Heart left ventricle (tissue), 13 donors: ENCODE data around the gene CTDP1.

Source experiments
- CTCF ChIP-seq, 12 donors: fragments of 200-600 bp; sonication (generic) in 4 of 12; IDR thresholded peaks; one replicate each; pipeline versions ENCODE4 v1.5.0 to v1.8.0; 2018 to 2022; ENCODE audit warnings: antibody characterized with exemption in 12 of 12, mild to moderate bottlenecking in 5 of 12
- POLR2A ChIP-seq, 2 donors: fragments of 450-650 bp; IDR thresholded peaks; one replicate each; pipeline ENCODE4 v1.6.1; 2017; ENCODE audit warnings: antibody characterized with exemption in 2 of 2, mild to moderate bottlenecking in 2 of 2, moderate library complexity in 2 of 2
- donor health status: ischemic (EF 13 %, LVEDD 7.1; RV severe dilation, severe dysfunction).
- donor health status: DM: no; HTN: yes; CAD: no.
- donor health status: DM: no; HTN: no; CAD: no.
- donor health status: ischemic (EF 25% LVEDD 6.9; RV normal size, moderate dysfunction).
- donor health status: ischemic (EF 25% LVEDD 5.7; RV mildly dilated, moderate dysfunction).
- donor health status: ischemic (EF 35%, LVEDD 5.7; RV mildly dilated, moderate dysfunction).
- donor health status: nonischemic (EF 11% LVEDD 7.7; RV severe dilation, severe dysfunction).
- donor health status: DM: yes; HTN: yes; CAD: no.
- donor health status: PGD.
- donor health status: ischemic (EF 29% LVEDD 5.4; RV normal size, mild dysfunction).
- donor health status: nonischemic (EF 23%, LVEDD 6.1; RV moderate dilation, normal function).

- no peak for TF ChIP-seq CTCF (IDR thresholded peaks at IDR 0.05)
- no peak for TF ChIP-seq POLR2A (IDR thresholded peaks at IDR 0.05)
Measured at GRCh38 chr18:79659733-79660132, 19.9 kb upstream of the CTDP1 start.
